AG08395 (cell line): ENCODE measurements around the gene GIT2.
"Not testable (repeated sequence)": the region's sequence is repeated elsewhere in the genome, so short reads cannot be mapped to it uniquely, and the experiment has no call there.

Experiments
- DNase-seq: peaks from one replicate; pipeline ENCODE4 v3.0.0; 2012; ENCODE audit warnings: mixed read lengths, low spot score

The GIT2 gene

DNA sequence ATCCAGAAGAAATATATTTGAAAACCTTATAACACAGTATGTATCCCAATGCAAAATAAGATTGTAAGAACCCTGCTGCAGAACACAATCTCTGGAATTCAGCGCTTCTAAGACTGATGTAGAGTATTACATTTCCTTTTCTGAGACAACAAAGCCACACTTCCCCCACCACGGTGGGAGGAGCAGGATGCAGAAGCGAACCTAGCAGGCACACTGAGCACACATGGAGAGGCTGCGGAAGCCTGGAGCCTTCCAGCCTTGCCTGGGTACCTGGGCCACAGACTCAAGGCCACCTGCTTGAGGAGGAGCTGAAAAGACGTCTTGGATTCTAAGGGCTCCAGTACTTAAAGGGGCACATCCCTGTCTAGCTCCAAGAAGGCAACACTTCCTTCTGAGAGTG is 49.7 kb downstream of the GIT2 start:
- no peak for DNase-seq

DNA sequence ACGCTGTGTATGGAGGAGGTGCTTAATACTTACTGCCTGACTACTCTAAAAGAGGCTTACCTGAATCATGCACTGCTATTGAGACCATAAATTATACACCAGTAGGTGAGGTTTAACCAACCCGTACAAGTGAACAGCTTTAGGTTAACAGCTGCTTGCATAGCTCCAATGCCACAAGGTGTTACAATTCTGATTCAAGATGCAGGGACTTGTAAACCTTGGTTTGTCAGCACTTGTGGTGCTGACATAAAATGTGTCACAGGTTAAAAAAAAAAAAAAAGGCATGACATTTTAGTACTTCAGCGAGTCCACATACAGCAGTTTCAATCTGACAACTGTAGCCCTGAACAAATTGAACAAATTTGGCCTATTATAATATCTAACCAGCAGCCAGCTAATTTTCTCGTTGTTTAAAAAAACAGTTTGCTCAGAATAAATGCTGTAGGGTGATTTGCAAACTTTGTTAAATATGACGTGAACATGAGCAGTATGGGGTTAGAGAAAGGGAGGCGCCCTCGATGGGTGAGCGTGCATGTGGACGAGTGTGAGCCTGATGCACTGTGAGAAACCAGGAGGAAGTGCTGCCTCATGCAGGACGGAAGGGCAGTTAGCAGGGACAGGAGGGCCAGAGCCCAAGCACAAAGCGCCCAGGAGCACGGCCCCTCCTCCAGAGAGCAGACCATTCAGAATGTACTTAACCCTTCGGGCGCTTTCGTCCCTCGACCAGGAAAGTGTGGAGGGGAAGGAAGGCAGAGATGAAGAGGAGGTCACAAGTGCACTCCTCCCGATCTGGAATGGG is 51.4 kb downstream of the GIT2 start:
- no peak for DNase-seq

DNA sequence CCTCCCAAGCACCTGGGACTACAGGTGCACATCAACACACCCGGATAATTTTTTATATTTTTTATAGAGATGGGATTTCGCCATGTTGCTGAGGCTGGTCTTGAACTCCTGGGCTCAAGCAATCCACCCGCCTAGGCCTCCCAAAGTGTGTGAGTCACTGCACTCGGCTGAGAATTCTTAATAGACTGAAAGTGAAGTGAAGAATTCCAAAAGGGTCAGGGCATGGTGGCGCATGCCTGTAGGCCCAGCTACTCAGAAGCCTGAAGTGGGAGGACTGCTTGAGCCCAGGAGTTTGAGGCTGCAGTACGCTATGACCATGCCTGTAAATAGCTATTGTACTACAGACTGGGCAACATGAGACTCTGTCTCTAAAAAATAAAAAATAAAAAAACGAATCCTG is 52.4 kb downstream of the GIT2 start:
- no peak for DNase-seq

DNA sequence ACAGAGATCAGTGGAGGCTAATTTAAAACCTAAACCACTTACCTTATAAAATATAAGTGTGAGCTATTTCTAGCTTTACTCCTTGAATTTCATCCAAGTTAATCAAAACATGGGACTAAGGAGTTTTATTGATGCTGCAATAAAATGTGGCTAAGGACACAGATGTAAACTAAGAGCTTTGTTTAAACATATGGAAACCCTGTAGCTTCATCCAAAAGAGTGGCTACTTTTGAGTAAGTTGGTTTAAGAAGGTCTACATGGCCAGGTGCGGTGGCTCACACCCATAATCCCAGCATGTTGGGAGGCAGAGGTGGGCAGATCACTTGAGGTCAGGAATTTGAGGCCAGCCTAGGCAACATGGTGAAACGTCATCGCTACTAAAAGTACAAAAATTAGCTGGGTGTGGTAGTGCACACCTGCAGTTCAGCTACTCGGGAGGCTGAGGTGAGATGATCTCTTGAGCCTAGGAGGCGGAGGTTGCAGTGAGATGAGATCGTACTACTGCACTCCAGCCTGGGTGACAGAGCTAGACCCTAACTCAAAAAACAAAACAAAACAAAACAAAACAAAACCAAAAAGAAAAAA is 55.7 kb downstream of the GIT2 start:
- DNase-seq = no peak

DNA sequence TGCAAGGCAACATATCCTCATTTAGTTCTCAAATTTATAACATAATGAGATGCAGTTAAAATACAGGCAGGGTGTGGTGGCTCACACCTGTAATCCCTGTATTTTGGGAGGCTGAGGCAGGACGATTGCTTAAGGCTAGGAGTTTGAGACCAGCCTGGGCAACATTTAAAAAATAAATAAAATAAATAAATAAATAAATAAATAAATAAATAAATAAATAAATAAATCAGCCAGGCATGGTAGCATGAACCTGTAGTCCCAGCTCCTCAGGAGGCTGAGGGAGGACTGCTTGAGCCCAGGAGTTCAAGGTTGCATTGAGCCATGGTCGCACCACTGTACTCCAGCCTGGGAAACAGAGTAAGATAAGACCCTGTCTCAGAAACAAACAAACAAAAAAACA is 56.7 kb downstream of the GIT2 start:
- DNase-seq = no peak

DNA sequence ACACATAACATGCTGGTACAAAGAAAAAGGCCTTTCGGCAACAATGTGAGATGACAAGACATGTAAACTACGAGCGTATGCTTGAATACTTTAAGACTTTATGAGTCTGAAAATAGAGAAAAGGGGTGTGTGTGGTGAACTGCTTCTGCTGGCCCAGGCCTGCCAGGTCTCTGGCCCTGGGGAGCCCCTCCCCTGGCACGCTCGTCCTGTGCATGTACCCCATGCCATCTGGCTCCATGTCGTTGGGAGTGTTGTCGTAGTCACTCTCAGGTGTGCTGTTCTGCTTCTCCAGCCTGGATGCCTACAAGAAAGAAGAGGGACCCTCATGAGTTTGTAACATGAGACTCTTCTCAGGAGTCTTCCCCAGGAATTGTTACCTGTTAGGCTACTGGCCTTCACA is 57.2 kb downstream of the GIT2 start:
- no peak for DNase-seq

DNA sequence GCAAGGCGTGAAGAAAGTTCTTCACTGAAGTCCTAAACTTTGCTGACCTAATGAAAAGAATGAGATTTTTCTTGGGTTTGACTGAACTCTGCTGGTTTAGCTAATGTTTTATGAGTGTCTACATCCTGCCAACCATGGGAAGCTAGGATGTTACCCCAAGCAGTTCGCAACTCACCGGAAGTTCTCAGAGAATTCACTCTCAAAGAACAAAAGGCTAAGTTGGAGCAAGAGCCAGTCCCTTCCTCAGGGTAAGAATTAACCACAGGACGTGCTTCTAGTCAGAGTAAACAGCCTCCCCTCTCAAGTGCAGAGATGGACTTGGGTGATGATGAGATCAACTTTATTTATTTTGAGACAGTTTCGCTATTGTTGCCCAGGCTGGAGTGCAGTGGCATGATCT is 58.8 kb downstream of the GIT2 start:
- DNase-seq = no peak

DNA sequence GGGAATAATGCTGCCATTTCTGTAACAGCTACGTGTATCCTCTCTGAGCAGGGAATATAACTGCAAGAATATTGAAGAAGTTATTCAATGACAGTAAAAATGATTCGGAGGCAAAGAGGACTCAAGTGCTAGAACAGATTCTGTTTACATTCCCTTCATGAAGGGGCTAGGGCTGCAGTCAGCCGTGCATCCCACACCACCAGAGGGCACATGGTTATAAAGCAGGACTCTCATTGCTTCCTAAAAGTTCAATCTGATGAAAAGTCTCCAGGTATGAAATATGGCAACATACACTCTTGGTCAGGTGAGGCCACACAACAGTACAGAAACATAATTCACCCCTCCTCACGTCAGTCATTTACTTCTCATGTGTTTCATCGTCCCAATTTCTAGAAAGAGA is 62.1 kb downstream of the GIT2 start:
- no peak for DNase-seq

DNA sequence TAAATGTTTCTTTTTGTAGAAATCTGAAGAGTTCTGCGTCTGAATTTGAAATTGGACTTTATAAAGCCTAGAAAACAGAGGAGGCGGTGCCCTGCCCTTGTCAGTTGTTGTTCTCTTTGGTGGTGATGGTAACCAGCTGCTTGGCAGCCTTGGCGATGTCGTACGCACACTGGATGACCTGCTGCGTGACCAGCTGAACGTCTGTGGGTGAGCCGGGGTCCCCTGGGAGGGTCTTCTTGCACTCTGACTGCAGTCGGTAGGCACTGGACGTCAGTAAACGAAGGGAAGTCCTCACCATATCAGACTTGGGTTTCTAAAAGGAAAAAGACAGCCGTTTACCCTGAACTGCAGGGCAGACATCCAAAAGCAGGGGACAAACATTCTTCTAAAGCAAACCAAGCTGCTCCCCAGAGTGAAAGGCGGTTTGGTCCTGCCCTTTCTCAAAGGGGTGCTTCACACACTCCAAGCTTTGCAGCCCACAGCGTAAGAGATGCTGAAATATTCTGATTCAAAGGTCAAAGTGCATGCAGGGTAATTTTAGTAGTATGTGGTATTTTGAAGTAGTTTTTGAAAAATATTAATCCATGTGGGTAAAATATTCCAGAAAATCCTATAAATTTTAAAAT is 63.2 kb downstream of the GIT2 start:
- DNase-seq = no peak

DNA sequence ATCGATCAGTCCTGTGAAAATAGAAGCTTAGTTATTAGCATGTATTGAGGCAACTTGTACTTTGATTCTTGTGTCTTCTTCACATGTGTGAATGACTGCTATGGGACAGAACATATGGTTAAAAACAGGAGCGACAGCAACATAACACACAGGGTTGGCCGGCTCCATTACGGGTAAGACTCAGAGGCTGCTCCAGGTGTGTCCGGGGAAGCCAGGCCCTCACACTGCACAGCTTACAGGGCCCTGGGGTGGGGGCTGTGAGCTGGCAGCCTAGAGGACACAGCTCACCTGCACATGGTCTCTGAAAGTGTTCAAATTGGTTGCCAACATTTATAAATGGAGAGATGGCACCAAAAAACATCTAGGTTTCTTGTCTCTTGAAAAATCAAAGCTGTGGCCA is 65.0 kb downstream of the GIT2 start:
- DNase-seq = no peak

DNA sequence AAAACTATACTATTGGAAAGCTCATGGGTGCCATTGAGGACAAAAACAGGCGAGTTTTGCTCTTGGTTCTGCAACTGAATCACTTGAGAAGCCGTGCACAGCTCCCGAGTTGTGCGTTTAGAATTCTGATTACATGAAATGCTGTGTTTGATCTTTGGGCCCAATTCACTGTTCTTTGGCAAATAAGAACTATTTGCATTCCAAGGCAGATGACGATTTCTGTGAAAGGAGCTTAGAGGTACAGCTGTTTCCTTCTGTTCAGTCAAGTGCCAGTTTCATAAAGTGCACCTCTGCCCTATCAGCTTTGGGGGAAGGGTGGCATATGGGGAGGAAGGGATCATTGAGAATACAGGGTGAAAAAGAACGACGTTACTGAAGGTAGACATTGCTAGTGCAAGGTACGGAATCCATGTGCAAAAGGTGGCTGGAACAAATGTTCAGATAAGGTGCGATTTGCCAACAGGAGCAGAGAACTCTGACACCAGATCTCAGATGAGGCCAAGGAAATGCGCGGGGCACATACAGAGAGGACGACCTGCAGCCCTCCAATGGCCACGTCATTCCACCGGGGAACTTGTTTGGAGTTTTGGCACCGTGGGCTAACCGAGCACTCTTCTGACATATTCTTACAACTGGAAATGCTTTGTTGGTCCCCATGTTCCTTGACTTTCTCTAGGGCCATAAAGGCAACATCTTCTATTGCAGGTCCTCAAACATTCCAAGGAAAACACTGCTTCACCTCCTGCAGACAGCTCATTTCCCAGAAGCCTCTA is 66.0 kb downstream of the GIT2 start:
- DNase-seq = no peak

DNA sequence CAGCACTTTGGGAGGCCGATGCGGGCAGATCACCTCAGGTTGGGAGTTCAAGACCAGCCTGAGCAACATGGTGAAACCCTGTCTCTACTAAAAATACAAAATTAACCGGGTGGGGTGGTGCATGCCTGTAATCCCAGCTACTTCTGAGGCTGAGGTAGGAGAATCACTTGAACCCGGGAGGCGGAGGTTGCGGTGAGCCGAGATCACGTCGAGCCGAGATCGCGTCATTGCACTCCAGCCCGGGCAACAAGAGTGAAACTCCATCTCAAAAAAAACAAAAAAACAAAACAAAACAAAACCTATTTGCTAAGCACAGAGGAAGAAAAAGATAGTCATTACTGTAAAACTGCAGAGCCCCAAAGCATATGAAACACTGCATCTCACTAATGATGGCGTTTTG is 66.8 kb downstream of the GIT2 start:
- DNase-seq = not testable (repeated sequence)

DNA sequence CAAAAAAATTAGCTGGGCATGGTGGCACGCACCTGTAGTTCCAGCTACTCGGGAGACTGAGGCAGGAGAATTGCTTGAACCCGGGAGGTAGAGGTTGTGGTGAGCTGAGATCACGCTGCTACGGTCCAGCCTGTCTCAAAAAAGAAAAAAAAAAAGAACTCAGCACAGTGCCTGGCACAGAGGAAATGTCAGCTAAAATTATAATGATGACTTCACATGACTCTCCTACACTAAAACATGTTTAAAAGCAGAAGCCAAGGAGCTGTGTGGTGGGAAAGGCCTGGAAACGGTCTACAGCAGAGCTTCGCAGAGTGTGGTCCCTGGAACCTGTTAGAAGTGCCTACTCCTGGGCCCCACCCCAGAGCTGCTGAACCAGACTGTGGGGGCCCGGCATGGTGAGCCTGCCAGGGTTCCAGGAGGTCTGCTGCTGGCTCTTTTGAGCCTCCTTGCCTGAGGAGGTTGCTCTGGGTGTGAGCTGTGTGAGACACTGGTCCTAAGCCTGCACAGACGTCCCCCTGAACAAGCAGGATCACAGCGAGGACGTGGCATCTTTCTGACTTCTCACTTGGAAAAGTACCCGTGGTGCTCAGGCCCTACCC is 68.0 kb downstream of the GIT2 start:
- DNase-seq = no peak

DNA sequence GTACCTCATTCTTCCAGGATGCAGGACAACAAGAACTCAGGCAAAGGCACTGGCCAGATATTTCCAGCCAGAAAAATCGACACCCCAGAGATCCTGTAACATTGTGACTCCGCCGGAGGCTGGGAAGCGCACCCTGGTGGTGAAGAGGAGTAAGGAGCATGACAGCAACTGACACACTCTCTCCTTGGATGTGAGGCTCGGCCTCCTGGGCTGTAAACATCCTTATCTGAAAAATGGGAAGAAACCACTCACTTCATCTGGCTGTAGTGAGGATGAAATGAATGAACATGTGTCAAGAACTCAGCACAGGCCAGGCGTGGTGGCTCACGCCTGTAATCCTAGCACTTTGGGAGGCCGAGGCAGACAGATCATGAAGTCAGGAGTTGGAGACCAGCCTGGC is 68.5 kb downstream of the GIT2 start:
- DNase-seq = peak; percentile 78

DNA sequence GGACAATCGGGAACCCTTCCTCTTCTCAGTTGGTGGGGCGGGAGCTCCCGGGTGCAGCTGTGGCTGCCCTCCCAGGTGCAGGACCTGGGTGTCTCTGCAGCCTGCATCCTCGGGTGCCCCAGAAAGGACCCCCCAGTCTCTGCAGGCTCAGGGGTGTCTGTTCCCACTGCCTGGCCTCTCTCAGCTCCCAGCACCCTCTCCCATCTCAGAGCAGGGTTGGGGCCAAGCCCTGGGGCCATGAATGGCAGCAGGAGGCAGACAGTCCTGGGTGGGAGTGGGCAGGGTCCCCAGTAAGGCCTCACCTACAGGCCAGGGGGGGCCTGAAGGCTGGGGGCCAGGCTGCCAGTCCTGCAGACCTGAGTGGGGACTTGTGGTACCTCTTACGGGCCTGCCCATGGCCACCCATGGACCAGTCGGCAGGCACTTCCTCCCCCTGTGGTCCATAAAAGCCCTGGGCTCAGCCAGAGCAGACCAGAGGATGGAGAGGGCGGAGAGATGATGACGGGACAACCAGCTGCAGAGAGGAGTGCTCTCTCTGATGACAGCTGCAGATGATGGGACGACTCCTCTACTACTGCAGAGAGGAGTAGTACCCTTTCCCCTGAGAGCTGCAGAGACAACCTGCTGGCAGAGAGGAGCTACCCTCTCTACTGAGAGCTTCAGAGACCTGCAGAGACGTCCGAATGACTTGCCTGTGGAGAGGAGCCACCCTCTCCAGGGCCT is 69.5 kb downstream of the GIT2 start:
- no peak for DNase-seq

DNA sequence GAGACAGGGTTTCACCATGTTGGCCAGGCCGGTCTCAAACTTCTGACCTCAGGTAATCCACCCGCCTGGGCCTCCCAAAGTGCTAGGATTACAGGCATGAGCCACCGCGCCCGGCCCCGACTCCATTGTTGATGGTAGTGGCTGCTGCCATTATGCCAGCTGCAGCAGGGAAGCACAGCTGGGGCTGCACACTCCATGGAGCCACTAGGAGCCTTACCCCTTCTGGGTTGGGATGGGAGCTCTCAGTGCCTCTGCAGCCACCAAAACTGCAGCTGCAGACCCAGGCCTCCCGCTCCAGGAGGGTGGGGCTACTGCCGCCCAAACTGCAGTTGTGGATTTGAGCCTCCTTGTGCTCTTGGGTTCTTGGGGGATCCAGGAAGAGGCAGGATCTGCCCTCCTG is 70.2 kb downstream of the GIT2 start:
- DNase-seq = no peak

DNA sequence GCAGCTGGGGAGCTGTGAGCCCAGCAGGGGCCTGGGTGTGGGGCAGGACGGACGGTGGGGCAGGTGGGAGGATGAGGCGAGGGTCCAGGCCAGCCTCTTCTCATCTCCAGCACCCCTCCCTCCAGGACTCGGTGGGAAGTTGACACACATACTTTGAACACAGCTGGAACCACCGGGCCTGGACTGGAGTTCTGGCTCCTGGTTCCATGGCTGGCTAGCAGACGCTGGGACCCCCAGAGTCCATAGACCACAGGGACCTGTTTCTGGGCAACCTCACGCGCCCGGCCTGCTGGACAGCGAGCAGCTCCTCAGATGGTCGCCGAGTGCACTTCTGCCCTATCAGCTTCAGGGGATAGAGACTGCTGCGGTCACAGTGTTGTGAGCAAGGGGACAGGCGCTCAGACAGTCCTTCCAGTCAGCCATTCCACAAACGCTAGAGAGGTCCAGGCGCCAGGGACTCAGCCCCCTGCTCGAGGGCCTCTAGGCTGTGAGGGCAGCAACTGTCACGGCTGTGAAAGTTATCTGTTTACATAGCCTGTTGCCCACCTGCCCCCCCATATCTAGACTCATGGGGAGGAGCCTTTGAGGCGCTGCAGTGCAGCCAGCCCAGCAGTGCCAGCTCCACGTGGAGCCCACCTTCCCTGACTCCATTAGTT is 70.9 kb downstream of the GIT2 start:
- no peak for DNase-seq

DNA sequence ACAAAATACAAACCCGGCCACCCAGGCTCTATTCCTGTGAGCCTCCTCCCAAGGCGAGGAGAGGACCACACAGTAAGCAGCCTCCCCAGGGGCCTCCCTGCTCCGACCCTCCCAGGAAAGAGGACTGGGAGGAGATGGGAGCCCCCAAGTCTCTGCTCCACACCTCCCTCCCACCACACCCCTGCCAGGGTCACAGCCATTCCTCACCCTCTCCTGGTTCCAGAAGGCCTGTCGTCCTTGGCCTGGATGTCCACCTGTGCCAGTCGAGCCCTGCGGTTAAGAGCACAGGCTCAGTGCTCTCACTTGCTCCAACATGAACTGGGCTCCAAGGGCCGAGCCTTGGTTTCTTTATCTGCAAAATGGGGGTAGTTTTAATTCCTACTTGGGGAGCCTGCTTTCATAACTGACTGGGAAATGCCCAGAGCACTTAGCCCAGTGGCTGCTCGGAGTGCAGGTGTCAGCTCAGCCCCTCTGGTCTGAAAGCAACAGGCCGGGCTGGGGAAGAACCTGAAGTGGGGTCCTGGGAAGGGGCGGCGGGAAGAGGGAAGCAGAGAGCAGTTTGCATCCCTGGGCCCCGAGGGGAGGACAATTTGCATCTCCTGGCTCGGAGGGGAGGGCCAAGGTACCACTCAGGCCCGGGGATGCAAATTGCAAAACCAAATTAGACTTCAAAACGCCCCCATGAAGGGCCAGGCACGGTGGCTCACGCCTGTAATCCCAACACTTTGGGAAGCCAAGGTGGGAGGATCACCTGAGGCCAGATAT is 72.5 kb downstream of the GIT2 start:
- DNase-seq = no peak

DNA sequence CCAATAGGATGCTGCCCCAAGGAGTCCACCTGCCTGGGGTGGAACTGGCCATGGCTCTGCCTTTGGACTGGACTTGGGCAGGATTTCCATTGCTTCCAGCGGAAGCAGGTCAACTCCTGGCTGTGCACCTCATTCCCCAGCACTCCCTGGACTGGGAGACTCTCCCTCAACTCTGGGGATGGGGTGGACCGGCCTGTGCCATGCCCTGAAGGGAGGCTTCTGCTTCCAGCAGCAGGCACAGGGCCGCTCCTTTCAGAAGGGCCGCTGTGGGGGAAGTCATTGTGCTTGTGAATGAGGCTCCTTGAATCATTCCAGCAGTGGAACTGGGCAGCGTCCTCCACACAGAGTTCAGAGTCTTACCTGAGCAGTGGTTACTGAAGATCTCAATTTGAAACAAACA is 73.1 kb downstream of the GIT2 start:
- DNase-seq = no peak

DNA sequence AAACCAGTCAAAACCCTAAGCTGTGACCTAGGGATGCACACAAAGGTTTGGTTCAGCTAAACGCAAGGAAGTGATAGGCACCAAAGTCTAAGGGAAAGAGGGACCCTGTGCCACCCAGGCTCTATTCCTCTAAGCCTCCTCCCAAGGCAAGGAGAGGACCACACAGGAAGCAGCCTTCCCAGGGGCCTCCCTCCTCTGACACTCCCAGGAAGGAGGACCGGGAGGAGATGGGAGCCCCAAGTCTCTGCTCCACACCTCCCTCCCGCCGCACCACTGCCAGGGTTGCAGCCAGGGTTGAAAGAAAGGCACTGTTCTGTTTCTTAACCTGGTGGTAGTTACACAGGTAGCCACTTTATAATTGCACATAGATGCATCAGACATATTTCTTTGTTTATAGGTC is 74.2 kb downstream of the GIT2 start:
- no peak for DNase-seq
